Activated CD4-positive, alpha-beta T cell treated with anti-CD3 and anti-CD28 coated beads for 36 hours (primary cell): Measurements from ENCODE around the gene RMDN3. TPM values are rescaled to one million over a fixed set of nuclear protein-coding genes. Genes with fewer than 3 reads are reported as not detected.

Experiments
- ATAC-seq: fragments of 200-7000 bp; cut with Tn5 transposase; one replicate; pipeline ENCODE4 v1.10.0; 2021; ENCODE audit warnings: mild to moderate bottlenecking, moderate library complexity
- CTCF ChIA-PET: fragments of 350-600 bp; sonication (Branson Sonifier 250); formaldehyde crosslinking; loops from one replicate; lab custom pipeline; 2021; ENCODE audit warnings: antibody characterized with exemption; lab: Charles Lee
- POLR2A ChIA-PET: fragments of 350-600 bp; sonication (Branson Sonifier 250); formaldehyde crosslinking; loops from one replicate; lab custom pipeline; 2021; ENCODE audit warnings: antibody characterized with exemption, inconsistent platforms; lab: Charles Lee
- DNase-seq: peaks from one replicate; pipeline ENCODE4 v3.0.0-alpha.2; 2020
- H3K27ac Mint-ChIP-seq: one replicate; pipeline ENCODE4 v1.8.0; 2021; ENCODE audit warnings: mixed read lengths
- H3K27me3 Mint-ChIP-seq: one replicate; pipeline ENCODE4 v1.8.0; 2021; ENCODE audit warnings: mixed read lengths
- H3K36me3 Mint-ChIP-seq: one replicate; pipeline ENCODE4 v1.8.0; 2021; ENCODE audit warnings: low read depth, mixed read lengths
- H3K4me1 Mint-ChIP-seq: one replicate; pipeline ENCODE4 v1.8.0; 2021; ENCODE audit warnings: mixed read lengths
- H3K4me3 Mint-ChIP-seq: one replicate; pipeline ENCODE4 v1.8.0; 2021; ENCODE audit warnings: mild to moderate bottlenecking, moderate library complexity, mixed read lengths
- H3K9me3 Mint-ChIP-seq: one replicate; pipeline ENCODE4 v1.8.0; 2021; ENCODE audit warnings: low read depth, mixed read lengths
- intact Hi-C, 2 experiments: fragments of 100-400 bp; cut with DNase I in 1 of 2; cut with micrococcal nuclease in 1 of 2; formaldehyde crosslinking; loops; one replicate each; pipeline versions ENCODE4 v1.14.2 to v1.15.1; 2022 to 2024; cut with DNase I, micrococcal nuclease
- total RNA-seq, 2 experiments: library from RNA; stranded (reverse); gene quantifications; one replicate each; pipeline ENCODE4 v1.2.3, GENCODE V29; 2021

Gene RMDN3
- total RNA-seq = 10 to 100 TPM; 12.3 to 18.8 TPM

- peaks cover 27% of the 10 kb centered on the region for H3K4me1 Mint-ChIP-seq
- H3K36me3 Mint-ChIP-seq = peaks cover 24% of the 10 kb centered on the region
- POLR2A ChIA-PET = no interaction called here
- CTCF ChIA-PET = interaction anchor here (1.3 kb wide), 1 partner anchor 9 kb away, joined by 3 read pairs; the partner anchor contains the start of gene GCHFR
- peak; percentile 97 for DNase-seq
- H3K27me3 Mint-ChIP-seq = no peaks in the 10 kb centered on the region
- peak; percentile 92 for ATAC-seq
- peak within 1 kb of the TSS; percentile 99 for H3K27ac Mint-ChIP-seq
- peak within 1 kb of the TSS; percentile 91 for H3K4me3 Mint-ChIP-seq
- intact Hi-C loops = loop anchor here (1.0 to 5.0 kb wide), 18 partner anchors 8 to 662 kb away; partner anchors contain the start of genes DNAJC17 (in 2 of the 2), ZFYVE19 (in 2 of the 2), BAHD1 (in 1 of the 2) and CCDC32 (in 1 of the 2)
- H3K9me3 Mint-ChIP-seq = no peaks in the 10 kb centered on the region
These were observed at the start of gene RMDN3 for GRCh38 chr15:40754883-40755811. Gene RMDN3, minus strand, starts transcription at chr15:40755254. Its CDS starts 471 bp downstream, at chr15:40754783.

GRCh38 chr15:40803688-40804087, 48.6 kb upstream of the RMDN3 start:
- Mint-ChIP-seq H3K9me3 (no peaks in the 10 kb centered on the region), H3K27ac (no peak overlapping the region), H3K4me1 (peaks cover 30% of the 10 kb centered on the region), H3K4me3 (no peak overlapping the region), H3K36me3 (peaks cover 23% of the 10 kb centered on the region), H3K27me3 (no peaks in the 10 kb centered on the region)
- CTCF ChIA-PET = interaction anchor here (0.6 to 1.6 kb wide), 2 partner anchors 12 to 19 kb away, joined by 3 read pairs; no protein-coding TSS in a partner anchor
- intact Hi-C loops = no loop called here
- POLR2A ChIA-PET = interaction anchor here (0.7 kb wide), 1 partner anchor 239 kb away, joined by 4 read pairs; no protein-coding TSS in a partner anchor
- ATAC-seq = no peak
- no peak for DNase-seq

GRCh38 chr15:40803076-40803475, 48.0 kb upstream of the RMDN3 start:
- peaks cover 30% of the 10 kb centered on the region for H3K4me1 Mint-ChIP-seq
- no peak for DNase-seq
- intact Hi-C loops = no loop called here
- H3K4me3 Mint-ChIP-seq = no peak overlapping the region
- no peaks in the 10 kb centered on the region for H3K27me3 Mint-ChIP-seq
- POLR2A ChIA-PET = no interaction called here
- no peaks in the 10 kb centered on the region for H3K9me3 Mint-ChIP-seq
- peaks cover 24% of the 10 kb centered on the region for H3K36me3 Mint-ChIP-seq
- CTCF ChIA-PET = interaction anchor here (0.6 to 1.6 kb wide), 4 partner anchors 13 to 358 kb away, joined by 3 to 4 read pairs (median 3); no protein-coding TSS in a partner anchor
- no peak for ATAC-seq
- H3K27ac Mint-ChIP-seq = no peak overlapping the region

GRCh38 chr15:40799523-40799922, 44.5 kb upstream of the RMDN3 start:
- POLR2A ChIA-PET = no interaction called here
- Mint-ChIP-seq H3K36me3 (peaks cover 26% of the 10 kb centered on the region), H3K4me3 (no peak overlapping the region), H3K27ac (no peak overlapping the region), H3K27me3 (no peaks in the 10 kb centered on the region), H3K4me1 (peaks cover 35% of the 10 kb centered on the region), H3K9me3 (no peaks in the 10 kb centered on the region)
- CTCF ChIA-PET = interaction anchor here (0.7 to 0.9 kb wide), 2 partner anchors 15 to 58 kb away, joined by 3 read pairs; no protein-coding TSS in a partner anchor
- intact Hi-C loops = no loop called here
- DNase-seq (no peak), ATAC-seq (no peak)

- H3K4me1 Mint-ChIP-seq = peaks cover 42% of the 10 kb centered on the region
- H3K4me3 Mint-ChIP-seq = no peak overlapping the region
- peaks cover 29% of the 10 kb centered on the region for H3K36me3 Mint-ChIP-seq
- H3K9me3 Mint-ChIP-seq = no peaks in the 10 kb centered on the region
- ChIA-PET POLR2A (no interaction called here), CTCF (interaction anchor here (0.6 to 1.3 kb wide), 5 partner anchors 9 to 131 kb away, joined by 3 to 5 read pairs (median 3); no protein-coding TSS in a partner anchor)
- DNase-seq (no peak), ATAC-seq (no peak)
- intact Hi-C loops = no loop called here
- no peaks in the 10 kb centered on the region for H3K27me3 Mint-ChIP-seq
- H3K27ac Mint-ChIP-seq = no peak overlapping the region
These were observed 41.5 kb upstream of the RMDN3 start for GRCh38 chr15:40796512-40796911.

- CTCF ChIA-PET = interaction anchor here (0.8 to 1.6 kb wide), 4 partner anchors 11 to 130 kb away, joined by 3 to 5 read pairs (median 4); no protein-coding TSS in a partner anchor
- peaks cover 40% of the 10 kb centered on the region for H3K4me1 Mint-ChIP-seq
- DNase-seq (no peak), ATAC-seq (no peak)
- H3K27me3 Mint-ChIP-seq = no peaks in the 10 kb centered on the region
- POLR2A ChIA-PET = no interaction called here
- intact Hi-C loops = no loop called here
- H3K27ac Mint-ChIP-seq = no peak overlapping the region
- no peaks in the 10 kb centered on the region for H3K9me3 Mint-ChIP-seq
- peaks cover 26% of the 10 kb centered on the region for H3K36me3 Mint-ChIP-seq
- no peak overlapping the region for H3K4me3 Mint-ChIP-seq
These were observed 41.0 kb upstream of the RMDN3 start for GRCh38 chr15:40796041-40796440.

- peak; percentile 79 for ATAC-seq
- Mint-ChIP-seq H3K27ac (peak overlapping the region; percentile 38), H3K36me3 (peaks cover 20% of the 10 kb centered on the region), H3K27me3 (no peaks in the 10 kb centered on the region), H3K9me3 (no peaks in the 10 kb centered on the region), H3K4me1 (peaks cover 29% of the 10 kb centered on the region), H3K4me3 (no peak overlapping the region)
- ChIA-PET CTCF (interaction anchor here (0.5 to 1.5 kb wide), 4 partner anchors 11 to 901 kb away, joined by 3 to 5 read pairs (median 3); no protein-coding TSS in a partner anchor), POLR2A (no interaction called here)
- intact Hi-C loops = no loop called here
- peak; percentile 74 for DNase-seq
These were observed 38.3 kb upstream of the RMDN3 start for GRCh38 chr15:40793216-40793989.

GRCh38 chr15:40792394-40792793, 37.3 kb upstream of the RMDN3 start:
- H3K4me1 Mint-ChIP-seq = peaks cover 30% of the 10 kb centered on the region
- POLR2A ChIA-PET = interaction anchor here (0.6 kb wide), 1 partner anchor 51 kb away, joined by 3 read pairs; no protein-coding TSS in a partner anchor
- H3K4me3 Mint-ChIP-seq = no peak overlapping the region
- ATAC-seq = no peak
- peaks cover 13% of the 10 kb centered on the region for H3K36me3 Mint-ChIP-seq
- CTCF ChIA-PET = interaction anchor here (0.7 to 1.5 kb wide), 7 partner anchors 10 to 902 kb away, joined by 3 to 5 read pairs (median 3); no protein-coding TSS in a partner anchor
- no peak overlapping the region for H3K27ac Mint-ChIP-seq
- intact Hi-C loops = no loop called here
- H3K9me3 Mint-ChIP-seq = no peaks in the 10 kb centered on the region
- H3K27me3 Mint-ChIP-seq = no peaks in the 10 kb centered on the region
- DNase-seq = no peak

- DNase-seq (no peak), ATAC-seq (no peak)
- no peak overlapping the region for H3K4me3 Mint-ChIP-seq
- H3K27me3 Mint-ChIP-seq = no peaks in the 10 kb centered on the region
- intact Hi-C loops = no loop called here
- ChIA-PET CTCF (interaction anchor here (1.0 kb wide), 1 partner anchor 21 kb away, joined by 5 read pairs; no protein-coding TSS in a partner anchor), POLR2A (no interaction called here)
- no peaks in the 10 kb centered on the region for H3K9me3 Mint-ChIP-seq
- peaks cover 37% of the 10 kb centered on the region for H3K4me1 Mint-ChIP-seq
- H3K27ac Mint-ChIP-seq = no peak overlapping the region
- H3K36me3 Mint-ChIP-seq = peaks cover 13% of the 10 kb centered on the region
These were observed 35.7 kb upstream of the RMDN3 start for GRCh38 chr15:40790718-40791117.

GRCh38 chr15:40789999-40790398, 34.9 kb upstream of the RMDN3 start:
- intact Hi-C loops = loop anchor here in 1 of 2 experiments (10.0 kb wide), 1 partner anchor 195 kb away; the partner anchor contains the start of gene KNL1
- POLR2A ChIA-PET = no interaction called here

More at GRCh38 chr15:40789999-40790398, 34.9 kb upstream of the RMDN3 start:
- no peak for DNase-seq
- no peaks in the 10 kb centered on the region for H3K27me3 Mint-ChIP-seq
- no peak overlapping the region for H3K4me3 Mint-ChIP-seq
- peaks cover 13% of the 10 kb centered on the region for H3K36me3 Mint-ChIP-seq
- H3K9me3 Mint-ChIP-seq = no peaks in the 10 kb centered on the region
- ATAC-seq = no peak
- H3K4me1 Mint-ChIP-seq = peaks cover 37% of the 10 kb centered on the region
- CTCF ChIA-PET = interaction anchor here (0.9 to 1.0 kb wide), 2 partner anchors 22 to 46 kb away, joined by 3 to 5 read pairs; no protein-coding TSS in a partner anchor
- H3K27ac Mint-ChIP-seq = no peak overlapping the region
